HEK293T (cell line): Measurements from ENCODE around the gene SPEG.
A peak's percentile ranks its signal among the peaks of the same experiment; 100 is the strongest.

Experiments
- CTCF ChIA-PET: fragments of 350-600 bp; formaldehyde crosslinking; extraction: SDS; loops from one replicate; lab custom pipeline; 2021; ENCODE audit warnings: antibody characterized with exemption, inconsistent platforms; lab: Yijun Ruan, JAX
- POLR2A ChIA-PET: fragments of 350-600 bp; formaldehyde crosslinking; extraction: SDS; loops from one replicate; lab custom pipeline; 2020; ENCODE audit warnings: antibody characterized with exemption, inconsistent platforms; lab: Yijun Ruan, JAX
- DNase-seq: peaks from one replicate; pipeline ENCODE4 v3.0.0; 2012; ENCODE audit warnings: mixed read lengths; ENCODE audit errors: extremely low spot score
- ARNT ChIP-seq: fragments of 450-650 bp; IDR thresholded peaks from 2 replicates; pipeline ENCODE4 v1.6.1; 2017; ENCODE audit warnings: mild to moderate bottlenecking
- BHLHE40 ChIP-seq: fragments of 450-650 bp; IDR thresholded peaks from 2 replicates; pipeline ENCODE4 v1.6.1; 2016; ENCODE audit warnings: mild to moderate bottlenecking, moderate library complexity, borderline replicate concordance
- CTBP1 ChIP-seq: fragments of 450-650 bp; IDR thresholded peaks from 2 replicates; pipeline ENCODE4 v1.6.1; 2016; ENCODE audit warnings: borderline replicate concordance
- ELF4 ChIP-seq: fragments of 450-650 bp; IDR thresholded peaks from 2 replicates; pipeline ENCODE4 v1.6.1; 2017; ENCODE audit warnings: antibody characterized with exemption
- FOXA1 ChIP-seq: fragments of 450-650 bp; IDR thresholded peaks from 2 replicates; pipeline ENCODE4 v1.6.1; 2016; ENCODE audit warnings: mild to moderate bottlenecking
- FOXK2 ChIP-seq: fragments of 450-650 bp; IDR thresholded peaks from 2 replicates; pipeline ENCODE4 v1.6.1; 2016; ENCODE audit warnings: mild to moderate bottlenecking
- FOXM1 ChIP-seq: fragments of 450-650 bp; IDR thresholded peaks from 2 replicates; pipeline ENCODE4 v1.6.1; 2017; ENCODE audit warnings: mild to moderate bottlenecking, borderline replicate concordance
- HDGF ChIP-seq: fragments of 450-650 bp; IDR thresholded peaks from 2 replicates; pipeline ENCODE4 v1.6.1; 2017; ENCODE audit warnings: antibody characterized with exemption, borderline replicate concordance
- L3MBTL2 ChIP-seq: fragments of 450-650 bp; conservative IDR thresholded peaks from 2 replicates; pipeline ENCODE4 v1.6.1; 2016; ENCODE audit warnings: mild to moderate bottlenecking
- LEF1 ChIP-seq: fragments of 450-650 bp; IDR thresholded peaks from 2 replicates; pipeline ENCODE4 v1.6.1; 2017; ENCODE audit warnings: mild to moderate bottlenecking, borderline replicate concordance
- NFRKB ChIP-seq: fragments of 450-650 bp; IDR thresholded peaks from 2 replicates; pipeline ENCODE4 v1.6.1; 2016; ENCODE audit warnings: mild to moderate bottlenecking, moderate library complexity
- SP1 ChIP-seq: fragments of 450-650 bp; IDR thresholded peaks from 2 replicates; pipeline ENCODE4 v1.6.1; 2017
- SUZ12 ChIP-seq: fragments of 450-650 bp; IDR thresholded peaks from 2 replicates; pipeline ENCODE4 v1.6.1; 2016; ENCODE audit warnings: mild to moderate bottlenecking
- TARDBP ChIP-seq: fragments of 450-650 bp; IDR thresholded peaks from 2 replicates; pipeline ENCODE4 v1.6.1; 2016
- ZNF384 ChIP-seq: fragments of 450-650 bp; IDR thresholded peaks from 2 replicates; pipeline ENCODE4 v1.6.1; 2016
- TF ChIP-seq, protein P1 (sequence below): fragments of 450-650 bp; IDR thresholded peaks from 2 replicates; pipeline ENCODE4 v1.6.1; 2016

SPEG gene

GRCh38 chr2:219511547-219512325 lies 77.1 kb downstream of the SPEG start:
- CTCF ChIA-PET: interaction anchor here (0.6 to 1.3 kb wide), 4 partner anchors 16 to 24 kb away, joined by 3 to 4 read pairs (median 3); no protein-coding TSS in a partner anchor
- POLR2A ChIA-PET: interaction anchor here (0.7 kb wide), 2 partner anchors 9 to 30 kb away, joined by 3 read pairs; no protein-coding TSS in a partner anchor
- TF ChIP-seq FOXM1: no peak
- no peak for TF ChIP-seq NFRKB
- TF ChIP-seq ELF4: no peak
- TF ChIP-seq FOXK2: no peak
- TF ChIP-seq HDGF: no peak
- TF ChIP-seq, protein P1, sequence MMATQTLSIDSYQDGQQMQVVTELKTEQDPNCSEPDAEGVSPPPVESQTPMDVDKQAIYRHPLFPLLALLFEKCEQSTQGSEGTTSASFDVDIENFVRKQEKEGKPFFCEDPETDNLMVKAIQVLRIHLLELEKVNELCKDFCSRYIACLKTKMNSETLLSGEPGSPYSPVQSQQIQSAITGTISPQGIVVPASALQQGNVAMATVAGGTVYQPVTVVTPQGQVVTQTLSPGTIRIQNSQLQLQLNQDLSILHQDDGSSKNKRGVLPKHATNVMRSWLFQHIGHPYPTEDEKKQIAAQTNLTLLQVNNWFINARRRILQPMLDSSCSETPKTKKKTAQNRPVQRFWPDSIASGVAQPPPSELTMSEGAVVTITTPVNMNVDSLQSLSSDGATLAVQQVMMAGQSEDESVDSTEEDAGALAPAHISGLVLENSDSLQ: no peak
- TF ChIP-seq ZNF384: no peak
- no peak for TF ChIP-seq CTBP1
- no peak for TF ChIP-seq FOXA1
- no peak for TF ChIP-seq ARNT
- no peak for TF ChIP-seq TARDBP
- no peak for TF ChIP-seq LEF1
- TF ChIP-seq L3MBTL2: no peak
- TF ChIP-seq SUZ12: no peak
- no peak for TF ChIP-seq BHLHE40
- TF ChIP-seq SP1: no peak
- DNase-seq: no peak

GRCh38 chr2:219512524-219513216 lies 78.0 kb downstream of the SPEG start:
- POLR2A ChIA-PET: interaction anchor here (1.3 kb wide), 1 partner anchor 14 kb away, joined by 3 read pairs; the partner anchor contains the start of gene GMPPA
- DNase-seq: no peak
- no peak for TF ChIP-seq BHLHE40
- TF ChIP-seq FOXK2: no peak
- TF ChIP-seq NFRKB: no peak
- TF ChIP-seq ELF4: no peak
- no peak for TF ChIP-seq SUZ12
- TF ChIP-seq TARDBP: no peak
- no peak for TF ChIP-seq HDGF
- no peak for TF ChIP-seq SP1
- no peak for TF ChIP-seq ZNF384
- CTCF ChIA-PET: interaction anchor here (1.0 to 1.3 kb wide), 3 partner anchors 15 to 36 kb away, joined by 3 to 4 read pairs (median 3); no protein-coding TSS in a partner anchor

DNA sequence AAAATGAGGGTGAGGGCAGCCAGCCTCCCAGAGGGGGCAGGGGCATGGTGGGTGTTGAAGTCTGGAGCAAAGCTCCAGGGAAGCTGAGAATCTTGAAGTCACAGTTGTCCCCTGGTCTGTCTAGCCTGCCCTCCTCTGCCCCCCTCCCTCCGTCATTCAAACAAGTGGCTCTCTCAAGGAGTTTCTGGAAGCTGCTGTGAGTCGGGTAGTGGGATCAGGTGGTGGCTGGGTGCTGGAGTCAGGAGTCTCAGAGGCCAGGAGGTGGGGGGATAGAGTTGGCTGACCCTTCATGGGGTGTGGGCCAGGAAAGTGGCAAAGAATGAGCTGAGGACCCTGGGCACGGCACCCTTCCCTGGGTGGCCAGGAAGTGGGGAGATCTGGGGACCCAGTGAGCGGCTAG lies 79.1 kb downstream of the SPEG start:
- DNase-seq: no peak
- ChIA-PET CTCF (interaction anchor here (0.8 to 1.2 kb wide), 5 partner anchors 9 to 27 kb away, joined by 3 to 4 read pairs (median 3); no protein-coding TSS in a partner anchor), POLR2A (interaction anchor here (1.0 to 1.3 kb wide), 2 partner anchors 12 to 16 kb away, joined by 3 read pairs; partner anchors contain the start of gene GMPPA)
- no peak for TF ChIP-seq L3MBTL2

- POLR2A ChIA-PET: interaction anchor here (1.0 to 1.3 kb wide), 2 partner anchors 12 to 14 kb away, joined by 3 to 4 read pairs; no protein-coding TSS in a partner anchor
- DNase-seq: no peak
- TF ChIP-seq, protein P1: 0 out of 2 replicates have a peak, but pooled peaks have one; percentile 21
- no peak for TF ChIP-seq FOXA1
- CTCF ChIA-PET: interaction anchor here (0.8 to 1.2 kb wide), 5 partner anchors 8 to 27 kb away, joined by 3 to 4 read pairs (median 3); no protein-coding TSS in a partner anchor
Observed at GRCh38 chr2:219514196-219514761, 79.6 kb downstream of the SPEG start, which contains the start of gene ASIC4. Gene ASIC4 (plus strand): TSS chr2:219514482. CDS start chr2:219514725, 243 bp downstream.

DNA sequence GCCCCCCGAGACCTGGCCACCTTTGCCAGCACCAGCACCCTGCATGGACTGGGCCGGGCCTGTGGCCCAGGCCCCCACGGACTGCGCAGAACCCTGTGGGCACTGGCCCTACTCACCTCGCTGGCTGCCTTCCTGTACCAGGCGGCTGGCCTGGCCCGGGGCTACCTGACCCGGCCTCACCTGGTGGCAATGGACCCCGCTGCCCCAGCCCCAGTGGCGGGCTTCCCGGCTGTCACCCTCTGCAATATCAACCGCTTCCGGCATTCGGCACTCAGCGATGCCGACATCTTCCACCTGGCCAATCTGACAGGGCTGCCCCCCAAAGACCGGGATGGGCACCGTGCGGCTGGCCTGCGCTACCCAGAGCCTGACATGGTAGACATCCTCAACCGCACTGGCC lies 80.2 kb downstream of the SPEG start:
- TF ChIP-seq L3MBTL2 (no peak), HDGF (no peak), BHLHE40 (no peak), ZNF384 (no peak), ELF4 (no peak), FOXA1 (no peak), FOXM1 (no peak), ARNT (no peak), NFRKB (no peak), CTBP1 (no peak), TARDBP (no peak)
- CTCF ChIA-PET: interaction anchor here (1.1 to 1.2 kb wide), 2 partner anchors 15 to 19 kb away, joined by 3 read pairs; no protein-coding TSS in a partner anchor
- DNase-seq: no peak
- POLR2A ChIA-PET: interaction anchor here (1.3 to 1.4 kb wide), 2 partner anchors 8 to 14 kb away, joined by 3 to 4 read pairs; no protein-coding TSS in a partner anchor
